Right atrium auricular region (tissue), 2 donors: ENCODE results near the gene HPCAL1. TPM values are rescaled to one million over a fixed set of nuclear protein-coding genes. Genes with fewer than 3 reads are reported as not detected.

Source experiments
- DNase-seq: peaks from one replicate; pipeline ENCODE4 v3.0.0-alpha.2; 2019; ENCODE audit warnings: low spot score
- H3K27ac ChIP-seq, 2 donors: fragments of 200-600 bp; sonication (generic); 1 replicate in 1 of 2; 2 replicates in 1 of 2; pipeline ENCODE4 v1.5.1; 2016 to 2019
- H3K27me3 ChIP-seq, 2 donors: fragments of 200-600 bp; sonication (generic); one replicate each; pipeline versions ENCODE4 v1.5.1 to v1.6.0; 2017 to 2019
- H3K36me3 ChIP-seq: fragments of 200-600 bp; sonication (generic); one replicate; pipeline ENCODE4 v1.5.1; 2016
- H3K4me1 ChIP-seq, 2 donors: fragments of 200-600 bp; sonication (generic); one replicate each; pipeline versions ENCODE4 v1.5.1 to v1.6.0; 2017 to 2019
- H3K4me3 ChIP-seq, 2 donors: fragments of 200-600 bp; sonication (generic); 1 replicate in 1 of 2; 2 replicates in 1 of 2; pipeline ENCODE4 v1.5.1; 2017 to 2019; ENCODE audit warnings: mild to moderate bottlenecking in 1 of 2, moderate library complexity in 1 of 2
- H3K9me3 ChIP-seq, 2 donors: fragments of 200-600 bp; sonication (generic); one replicate each; pipeline ENCODE4 v1.5.1; 2019
- total RNA-seq, 2 donors: library from RNA; depleted of rRNA; stranded (reverse); fragments of >200 nt; gene quantifications; one replicate each; pipeline ENCODE4 v1.1.0, GENCODE V29; 2016
- TF ChIP-seq, protein P1 (sequence below), 2 donors: fragments of 200-600 bp; sonication (generic); IDR thresholded peaks; one replicate each; pipeline ENCODE4 v1.5.1; 2019; ENCODE audit warnings: antibody characterized with exemption in 2 of 2

Gene HPCAL1
- total RNA-seq, 2 donors from 2014 or later = 28.7 to 35.5 TPM

- H3K4me3 ChIP-seq = no peak overlapping the region
- peaks cover 0 to 6% of the 10 kb centered on the region in 2 donors for H3K4me1 ChIP-seq
- no peak for DNase-seq
- H3K27me3 ChIP-seq = no peaks in the 10 kb centered on the region
- H3K27ac ChIP-seq = no peak overlapping the region
- H3K9me3 ChIP-seq = no peaks in the 10 kb centered on the region
- TF ChIP-seq, protein P1, sequence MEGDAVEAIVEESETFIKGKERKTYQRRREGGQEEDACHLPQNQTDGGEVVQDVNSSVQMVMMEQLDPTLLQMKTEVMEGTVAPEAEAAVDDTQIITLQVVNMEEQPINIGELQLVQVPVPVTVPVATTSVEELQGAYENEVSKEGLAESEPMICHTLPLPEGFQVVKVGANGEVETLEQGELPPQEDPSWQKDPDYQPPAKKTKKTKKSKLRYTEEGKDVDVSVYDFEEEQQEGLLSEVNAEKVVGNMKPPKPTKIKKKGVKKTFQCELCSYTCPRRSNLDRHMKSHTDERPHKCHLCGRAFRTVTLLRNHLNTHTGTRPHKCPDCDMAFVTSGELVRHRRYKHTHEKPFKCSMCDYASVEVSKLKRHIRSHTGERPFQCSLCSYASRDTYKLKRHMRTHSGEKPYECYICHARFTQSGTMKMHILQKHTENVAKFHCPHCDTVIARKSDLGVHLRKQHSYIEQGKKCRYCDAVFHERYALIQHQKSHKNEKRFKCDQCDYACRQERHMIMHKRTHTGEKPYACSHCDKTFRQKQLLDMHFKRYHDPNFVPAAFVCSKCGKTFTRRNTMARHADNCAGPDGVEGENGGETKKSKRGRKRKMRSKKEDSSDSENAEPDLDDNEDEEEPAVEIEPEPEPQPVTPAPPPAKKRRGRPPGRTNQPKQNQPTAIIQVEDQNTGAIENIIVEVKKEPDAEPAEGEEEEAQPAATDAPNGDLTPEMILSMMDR (IDR thresholded peaks at IDR 0.05) = no peak
- no peaks in the 10 kb centered on the region for H3K36me3 ChIP-seq
These were observed 66.9 kb downstream of the HPCAL1 start for GRCh38 chr2:10369269-10370255.

GRCh38 chr2:10370390-10370789 is 67.7 kb downstream of the HPCAL1 start:
- Histone ChIP-seq H3K27me3 (no peaks in the 10 kb centered on the region), H3K4me1 (peaks cover 0 to 6% of the 10 kb centered on the region in 2 donors), H3K4me3 (no peak overlapping the region), H3K9me3 (no peaks in the 10 kb centered on the region), H3K36me3 (no peaks in the 10 kb centered on the region), H3K27ac (no peak overlapping the region)
- TF ChIP-seq, protein P1 (IDR thresholded peaks at IDR 0.05) = no peak
- no peak for DNase-seq

DNA sequence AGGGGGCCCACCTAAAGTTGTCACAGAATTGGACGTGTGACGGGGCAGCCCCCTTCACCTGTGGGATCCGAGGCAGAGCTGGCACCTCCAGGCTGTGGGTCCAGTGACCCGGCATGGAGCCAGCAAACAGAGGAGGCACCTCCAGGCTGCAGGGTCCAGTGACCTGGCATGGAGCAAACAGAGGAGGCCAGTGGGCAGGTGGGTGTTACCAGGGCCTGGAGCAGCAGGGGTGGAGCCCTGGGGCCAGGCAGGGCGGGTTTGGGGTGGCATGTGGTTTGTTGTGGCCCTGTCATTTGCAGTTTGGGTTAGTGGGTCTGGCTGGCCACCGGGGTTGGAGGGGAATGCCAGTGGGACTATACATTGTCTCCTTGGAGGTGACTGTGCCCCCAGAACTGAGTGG is 68.2 kb downstream of the HPCAL1 start:
- TF ChIP-seq, protein P1 (IDR thresholded peaks at IDR 0.05) = no peak
- Histone ChIP-seq H3K27ac (no peak overlapping the region), H3K4me1 (peaks cover 0 to 6% of the 10 kb centered on the region in 2 donors), H3K27me3 (no peaks in the 10 kb centered on the region), H3K4me3 (no peak overlapping the region), H3K36me3 (no peaks in the 10 kb centered on the region), H3K9me3 (no peaks in the 10 kb centered on the region)
- no peak for DNase-seq

DNA sequence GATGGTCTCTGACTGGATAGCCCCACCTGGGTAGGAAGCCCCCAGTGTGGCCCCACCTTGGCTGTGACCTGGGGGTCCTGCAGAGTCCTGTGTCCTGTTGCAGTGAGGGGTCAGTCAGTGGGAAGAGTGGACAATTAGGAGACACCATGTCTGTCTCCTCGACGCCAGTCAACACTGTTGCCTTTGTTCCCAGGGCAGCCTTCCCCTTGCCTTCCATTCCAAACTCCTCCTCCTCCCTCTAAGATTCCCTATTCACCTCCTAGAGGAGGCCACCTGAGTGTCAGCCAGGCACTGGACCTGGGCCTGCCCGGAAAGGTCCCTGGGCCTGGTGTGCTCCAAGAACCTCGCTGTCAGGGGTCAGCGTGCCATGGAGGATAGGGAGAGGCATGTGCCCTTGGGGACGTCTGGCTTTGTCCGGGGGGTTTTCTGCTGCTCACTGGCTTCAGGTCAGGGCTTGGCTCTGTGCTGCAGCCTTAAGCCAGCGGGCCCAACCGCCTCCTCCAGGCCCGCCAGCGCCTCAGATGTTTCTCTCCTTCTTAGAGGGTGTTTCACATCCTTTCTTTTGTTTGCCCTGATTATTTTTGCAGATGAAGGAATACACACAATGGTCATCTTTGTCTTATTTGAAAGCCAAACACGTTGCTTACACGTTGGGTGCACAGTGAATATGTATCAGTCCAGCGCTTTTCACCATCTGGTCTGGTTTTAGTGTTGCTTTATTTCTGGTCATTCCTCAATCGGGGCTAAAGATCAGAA is 68.9 kb downstream of the HPCAL1 start:
- Histone ChIP-seq H3K36me3 (no peaks in the 10 kb centered on the region), H3K27me3 (no peaks in the 10 kb centered on the region), H3K4me3 (no peak overlapping the region), H3K4me1 (peaks cover 0 to 6% of the 10 kb centered on the region in 2 donors), H3K27ac (no peak overlapping the region), H3K9me3 (no peaks in the 10 kb centered on the region)
- no peak for DNase-seq
- TF ChIP-seq, protein P1 (IDR thresholded peaks at IDR 0.05) = no peak

DNA sequence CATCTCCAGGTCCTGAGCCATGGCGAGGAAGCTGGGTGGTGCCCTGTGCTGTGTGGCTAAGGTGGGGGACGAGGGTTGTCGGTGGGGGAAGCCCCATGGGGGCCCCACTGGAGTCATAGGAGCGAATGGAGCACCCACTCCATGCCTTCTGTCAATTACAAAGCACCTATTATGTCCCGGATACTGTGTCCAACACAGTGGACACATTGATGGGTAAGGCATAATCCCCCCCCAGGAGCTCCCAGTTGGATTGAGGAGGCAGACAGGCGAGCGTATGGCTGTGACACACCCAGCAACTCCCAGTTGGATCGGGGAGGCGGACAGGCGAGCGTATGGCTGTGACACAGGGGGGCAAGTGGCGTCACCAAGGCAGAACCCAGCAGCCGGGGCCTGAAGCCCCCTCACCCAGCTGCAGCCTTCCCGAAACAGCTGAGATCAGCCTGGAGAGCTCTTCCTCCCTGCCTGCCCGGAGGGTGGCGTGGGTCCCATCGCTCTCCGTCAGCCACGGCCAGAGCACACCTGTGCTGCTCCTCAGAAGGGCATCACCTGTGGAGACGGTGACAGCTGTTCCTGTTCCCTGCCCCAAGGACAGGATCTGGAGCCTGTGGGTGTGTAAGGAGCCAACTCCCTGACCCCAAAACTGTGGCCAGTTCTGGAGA is 69.6 kb downstream of the HPCAL1 start:
- TF ChIP-seq, protein P1 (IDR thresholded peaks at IDR 0.05) = no peak
- DNase-seq = no peak

More for the DNA sequence above, 69.6 kb downstream of the HPCAL1 start:
- Histone ChIP-seq H3K27ac (no peak overlapping the region), H3K27me3 (no peaks in the 10 kb centered on the region), H3K9me3 (no peaks in the 10 kb centered on the region), H3K4me3 (no peak overlapping the region), H3K4me1 (peaks cover 0 to 6% of the 10 kb centered on the region in 2 donors), H3K36me3 (no peaks in the 10 kb centered on the region)
